Fibroblast of upper back skin (primary cell): ENCODE measurements around the gene KLK5.
A peak's percentile ranks its signal among the peaks of the same experiment; 100 is the strongest.

Source experiments
- DNase-seq: peaks from one replicate; pipeline ENCODE4 v3.0.0-alpha.2; 2013

Gene KLK5

GRCh38 chr19:50968716-50969412 is 16.0 kb upstream of the KLK5 start:
- DNase-seq = no peak

GRCh38 chr19:50967929-50968715 is 15.3 kb upstream of the KLK5 start:
- no peak for DNase-seq

- no peak for DNase-seq
Observed at GRCh38 chr19:50964266-50964665, 11.4 kb upstream of the KLK5 start.

GRCh38 chr19:50963381-50963780 is 10.5 kb upstream of the KLK5 start:
- no peak for DNase-seq

- no peak for DNase-seq
Observed at GRCh38 chr19:50962245-50962644, 9.4 kb upstream of the KLK5 start.

- no peak for DNase-seq
Observed at GRCh38 chr19:50959731-50960500, 7.1 kb upstream of the KLK5 start.

GRCh38 chr19:50957587-50957986 is 4.7 kb upstream of the KLK5 start:
- DNase-seq = no peak

- DNase-seq = no peak
Observed at GRCh38 chr19:50949861-50950260, 3.0 kb downstream of the KLK5 start.

- DNase-seq = no peak
Observed at GRCh38 chr19:50947123-50947522, 5.7 kb downstream of the KLK5 start.

- no peak for DNase-seq
Observed at GRCh38 chr19:50944795-50945194, 8.0 kb downstream of the KLK5 start.

GRCh38 chr19:50943074-50943828 is 9.6 kb downstream of the KLK5 start:
- DNase-seq = no peak

- DNase-seq = no peak
Observed at GRCh38 chr19:50939596-50939995, 13.2 kb downstream of the KLK5 start.

- DNase-seq = no peak
Observed at GRCh38 chr19:50933640-50934039, 19.2 kb downstream of the KLK5 start.

GRCh38 chr19:50932690-50933083 is 20.2 kb downstream of the KLK5 start:
- DNase-seq = no peak

GRCh38 chr19:50932018-50932689 is 20.7 kb downstream of the KLK5 start:
- DNase-seq = no peak

GRCh38 chr19:50931023-50931422 is 21.8 kb downstream of the KLK5 start:
- no peak for DNase-seq

- DNase-seq = no peak
Observed at GRCh38 chr19:50928831-50929230, 24.0 kb downstream of the KLK5 start.

- DNase-seq = no peak
Observed at GRCh38 chr19:50926144-50926543, 26.7 kb downstream of the KLK5 start.

GRCh38 chr19:50925734-50926133 is 27.1 kb downstream of the KLK5 start:
- DNase-seq = no peak

GRCh38 chr19:50924586-50924985 is 28.3 kb downstream of the KLK5 start:
- DNase-seq = no peak

- DNase-seq = peak; percentile 71
Observed at GRCh38 chr19:50922317-50922853, 30.5 kb downstream of the KLK5 start.
